HTR-8/SVneo (cell line): Measurements from ENCODE around the gene SPATA6L.
"Not testable (repeated sequence)": the region's sequence is repeated elsewhere in the genome, so short reads cannot be mapped to it uniquely, and the experiment has no call there.

ENCODE experiments used
- DNase-seq: peaks from one replicate; pipeline ENCODE4 v3.0.0; 2011; ENCODE audit warnings: low spot score, mixed read lengths; ENCODE audit not compliant: insufficient read length
- FAIRE-seq: peaks from 2 replicates; lab custom pipeline; 2011; peaks lifted over from hg19 to GRCh38; lab: Jason Lieb, UNC

SPATA6L gene

DNA sequence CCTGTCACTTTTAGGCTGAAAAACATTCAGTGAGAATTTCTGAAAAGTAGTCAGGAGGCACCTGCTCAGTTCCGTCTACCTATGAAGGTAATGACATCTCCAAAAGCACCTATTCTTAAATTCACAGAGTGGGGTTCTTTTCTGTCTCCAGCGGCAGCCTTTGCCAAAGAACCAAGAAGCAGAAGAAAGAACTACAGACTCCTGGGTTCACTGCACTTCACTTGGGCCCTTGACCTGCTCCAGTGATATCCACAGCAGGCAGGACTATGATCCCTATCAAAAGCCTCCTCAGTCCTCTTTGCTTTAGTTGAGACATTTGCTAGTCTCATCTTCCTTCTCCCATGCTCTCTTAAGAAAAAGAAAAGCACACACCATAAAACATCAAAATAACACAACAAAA, 23.9 kb downstream of the SPATA6L start:
- FAIRE-seq, result no peak
- DNase-seq, result no peak

DNA sequence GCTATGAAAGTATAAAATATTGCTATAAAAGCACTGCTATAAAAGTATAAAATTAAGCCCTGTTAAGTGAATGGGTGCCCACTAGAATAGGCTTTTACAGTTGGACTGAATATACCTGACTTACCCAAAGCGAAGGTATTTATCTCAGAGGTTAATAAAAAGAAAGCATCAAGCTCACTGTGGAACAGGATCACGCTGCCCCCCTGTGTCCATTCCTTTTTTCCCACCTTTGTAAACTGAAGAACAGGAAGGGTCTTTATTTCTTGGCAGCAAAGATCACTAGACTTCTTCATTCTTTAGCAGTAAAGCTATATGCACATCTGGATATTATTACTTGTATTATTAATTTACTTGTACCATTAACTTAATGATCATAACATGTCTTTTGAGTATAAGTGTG, 26.3 kb downstream of the SPATA6L start:
- FAIRE-seq (no peak), DNase-seq (peak; percentile 14)

DNA sequence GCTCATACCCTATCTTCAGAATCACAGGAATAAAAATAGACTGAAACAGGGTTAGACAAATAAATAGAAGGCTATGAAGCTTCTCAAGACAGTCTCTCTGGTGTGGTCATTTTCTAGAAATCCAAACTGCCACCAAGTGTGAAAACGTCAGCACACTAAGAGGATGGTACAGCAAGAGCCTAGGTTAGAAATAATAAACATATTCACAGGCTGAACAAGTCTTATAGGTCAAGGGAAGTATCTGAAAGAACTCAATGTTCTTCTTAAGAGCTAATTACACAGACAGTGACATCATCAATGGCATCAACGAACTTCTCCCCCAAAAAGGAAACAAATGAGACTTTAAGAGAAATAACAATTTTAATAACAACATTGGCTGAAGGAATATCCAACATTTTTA, 26.9 kb downstream of the SPATA6L start:
- DNase-seq, result no peak
- FAIRE-seq, result no peak

DNA sequence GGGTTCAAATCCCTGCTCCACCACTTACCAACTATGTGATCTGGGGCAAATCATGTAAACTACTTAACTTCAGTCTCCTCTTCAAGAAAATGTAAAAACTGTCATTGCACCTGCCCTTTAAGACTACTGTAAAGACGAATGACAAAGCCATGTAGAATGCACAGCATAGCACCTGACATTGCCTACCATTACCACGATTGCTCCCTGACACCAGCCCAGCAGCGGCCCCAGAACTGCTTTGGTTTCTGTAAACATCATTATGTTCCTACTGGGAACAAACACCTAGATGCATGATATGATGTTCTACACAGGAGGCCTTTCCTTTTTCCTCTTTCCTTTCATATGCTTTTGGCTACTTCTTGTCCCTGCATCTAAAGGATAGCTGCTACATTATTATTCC, 27.3 kb downstream of the SPATA6L start:
- DNase-seq (no peak), FAIRE-seq (no peak)

DNA sequence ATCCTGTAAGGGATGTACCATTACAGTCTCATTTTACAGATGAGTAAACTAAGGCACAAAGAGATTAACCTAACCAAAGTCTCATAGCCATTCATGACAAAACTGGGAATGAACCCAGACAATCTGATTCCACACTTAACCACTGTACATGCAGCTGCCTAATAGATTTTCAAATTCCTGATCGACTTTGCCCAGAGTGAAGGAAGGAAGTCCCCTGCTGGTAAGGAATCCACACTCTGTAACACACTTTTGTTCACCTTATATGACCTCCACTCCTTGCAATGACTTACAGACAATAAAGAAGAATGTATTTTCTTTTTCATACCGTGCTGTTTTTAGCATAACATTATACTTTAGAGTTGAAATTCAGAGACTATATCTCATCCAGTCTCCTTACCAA, 35.4 kb downstream of the SPATA6L start:
- DNase-seq (no peak), FAIRE-seq (no peak)

DNA sequence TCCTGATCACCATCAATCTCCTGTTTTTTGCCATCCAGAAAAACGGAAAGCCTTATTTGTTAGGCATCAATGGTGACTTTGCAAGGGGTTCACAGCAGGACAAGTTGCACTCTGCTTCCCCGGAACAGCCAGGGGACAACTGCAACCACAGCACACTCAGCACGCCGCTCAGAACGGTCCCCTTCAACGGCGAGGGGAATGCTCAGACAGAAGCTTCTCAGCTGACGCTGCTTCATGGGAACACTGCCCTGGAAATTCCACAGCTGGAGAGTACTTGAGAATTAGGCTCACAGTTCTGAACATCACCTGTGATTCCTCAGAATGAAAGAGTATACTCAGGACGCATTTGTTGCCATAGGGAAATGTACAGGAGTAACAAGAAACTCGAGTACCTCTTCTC, 44.3 kb downstream of the SPATA6L start:
- FAIRE-seq, result no peak

DNA sequence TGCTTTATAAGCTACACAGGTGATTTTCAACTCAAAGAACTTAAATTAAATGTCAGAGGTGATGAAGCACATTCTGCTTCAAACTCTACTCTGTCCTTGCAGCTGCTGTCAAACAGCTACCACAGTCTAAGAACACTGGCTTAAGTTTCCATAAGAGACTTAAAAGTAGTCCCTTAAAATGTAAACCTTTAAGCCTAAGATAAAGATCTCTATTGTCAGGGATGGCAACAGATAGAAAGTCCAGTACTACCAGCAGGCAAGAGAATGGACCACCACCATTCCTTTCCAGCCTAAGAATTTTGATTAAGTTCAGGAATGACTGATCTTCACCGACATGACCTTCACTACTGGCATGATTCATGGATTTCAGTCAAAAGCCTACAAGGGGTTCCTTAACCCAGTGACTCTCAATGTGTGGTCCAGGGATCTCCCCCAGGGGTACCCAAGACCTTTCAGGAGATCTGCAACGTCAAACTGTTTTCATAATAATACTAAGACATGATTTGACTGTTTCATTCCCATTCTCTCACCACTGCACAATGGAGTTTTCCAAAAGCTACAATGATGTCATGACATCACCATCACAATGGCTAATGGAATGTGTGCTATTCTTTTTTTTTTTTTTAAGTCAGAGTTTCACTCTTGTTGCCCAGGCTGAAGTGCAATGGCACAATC, 45.3 kb downstream of the SPATA6L start:
- FAIRE-seq, result no peak
- DNase-seq, result no peak

More for the DNA sequence above, 44.3 kb downstream of the SPATA6L start:
- DNase-seq, result no peak

DNA sequence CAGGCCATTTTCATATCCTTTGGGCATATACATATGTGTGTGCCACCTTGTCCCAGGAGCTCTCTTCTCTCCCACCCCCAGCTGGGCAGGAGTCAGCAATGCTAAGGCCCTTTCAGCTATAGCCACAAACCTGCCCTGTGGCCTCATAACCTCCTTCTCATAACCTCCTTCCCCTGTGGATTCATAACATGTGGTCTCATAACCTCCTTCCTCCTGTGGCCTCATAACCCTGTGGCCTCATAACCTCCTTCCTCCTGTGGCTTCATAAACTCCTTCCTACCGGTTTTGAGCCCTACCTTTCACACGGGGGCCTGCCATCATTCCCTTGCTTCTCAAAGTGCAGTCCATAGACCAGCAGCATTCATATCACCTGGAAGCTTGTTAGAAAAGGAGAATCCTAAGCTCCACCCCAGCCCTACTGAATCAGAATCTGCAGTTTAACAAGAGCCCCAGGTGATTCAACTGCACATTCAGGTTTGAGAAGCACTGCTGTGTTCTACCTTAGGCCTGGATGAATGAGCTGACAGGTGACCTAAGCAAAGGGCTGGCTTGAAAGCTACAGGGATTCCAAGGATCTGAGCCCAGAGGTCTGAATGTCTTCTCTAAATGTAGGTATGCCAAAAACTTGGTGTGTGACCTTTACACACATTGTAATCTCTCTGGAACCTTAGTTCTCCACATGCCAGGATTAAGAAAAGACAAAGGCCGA, 46.1 kb downstream of the SPATA6L start:
- DNase-seq (no peak), FAIRE-seq (no peak)

DNA sequence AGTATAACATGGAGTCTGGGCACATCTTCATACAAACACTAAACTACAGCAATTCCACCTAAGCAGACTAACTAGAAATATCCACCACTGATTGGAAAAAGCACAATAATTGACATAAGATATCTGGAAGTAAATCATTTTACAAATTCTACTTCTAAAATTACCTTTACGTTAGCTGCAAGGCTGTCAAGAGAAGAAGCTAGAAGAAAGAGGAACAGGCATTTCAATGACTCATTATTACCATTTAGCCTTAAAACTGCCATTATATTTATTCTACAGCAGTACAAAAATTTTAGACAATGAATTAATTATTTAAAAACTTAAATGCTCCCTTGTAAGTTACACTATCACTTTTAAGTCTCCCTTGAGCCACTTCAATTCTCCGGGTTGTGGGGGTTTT, 47.6 kb downstream of the SPATA6L start:
- FAIRE-seq (no peak), DNase-seq (no peak)

DNA sequence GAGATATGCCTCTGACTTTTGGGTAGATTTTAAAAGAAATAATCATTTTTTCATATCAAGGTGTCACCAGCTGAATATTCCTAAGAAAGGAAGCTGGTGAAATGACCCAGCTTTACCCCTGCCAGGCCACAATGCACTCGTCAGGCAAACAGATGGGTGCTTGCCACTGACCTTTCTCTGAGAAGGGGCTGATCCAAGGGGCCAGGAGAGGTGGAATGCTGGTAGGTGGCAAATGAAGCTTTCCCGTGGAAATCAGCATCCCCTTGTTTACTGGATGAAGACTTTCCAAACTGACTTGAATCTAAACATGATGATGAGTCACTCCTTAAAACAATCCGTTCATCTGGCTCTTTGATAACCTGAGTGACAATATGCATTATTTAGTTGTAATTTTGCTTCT, 48.5 kb downstream of the SPATA6L start:
- DNase-seq (no peak), FAIRE-seq (no peak)

DNA sequence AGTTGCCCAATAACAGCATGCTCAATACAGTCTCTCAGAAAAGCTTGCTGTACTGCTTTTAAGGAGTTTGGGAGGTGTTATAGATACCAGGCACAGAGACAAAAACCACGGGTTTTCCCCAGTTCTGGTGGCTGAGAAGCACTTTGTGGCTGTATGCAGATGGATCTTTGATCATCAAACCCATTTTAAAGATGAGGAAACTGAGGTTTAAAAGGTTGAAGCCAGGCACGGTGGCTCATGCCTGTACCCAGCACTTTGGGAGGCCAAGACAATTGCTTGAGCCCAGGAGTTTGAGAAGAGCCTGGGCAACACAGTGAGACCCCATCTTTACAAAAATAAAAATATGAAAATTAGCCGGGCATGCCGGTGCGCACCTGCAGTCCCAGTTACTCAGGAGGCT, 50.5 kb downstream of the SPATA6L start:
- DNase-seq, result no peak
- FAIRE-seq, result no peak

DNA sequence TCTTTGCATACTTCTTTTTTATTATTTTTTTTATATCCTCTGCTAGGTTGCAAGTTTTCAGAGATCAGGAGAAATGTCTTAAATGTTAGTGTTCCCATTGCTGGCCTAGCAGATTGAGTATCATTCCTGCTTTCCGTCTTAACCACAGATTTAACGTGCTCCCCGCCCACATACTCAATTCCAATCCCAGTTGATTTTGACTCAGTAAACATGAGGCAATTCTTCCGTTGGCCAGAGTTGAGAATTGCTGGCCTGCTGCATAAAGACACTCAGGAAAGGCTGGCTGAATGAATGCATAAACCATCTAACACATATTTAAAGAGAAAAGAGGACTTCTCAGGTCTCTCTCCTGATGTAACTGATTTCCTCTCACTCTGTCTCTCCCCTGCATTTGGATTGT, 51.0 kb downstream of the SPATA6L start:
- FAIRE-seq, result no peak
- no peak for DNase-seq

DNA sequence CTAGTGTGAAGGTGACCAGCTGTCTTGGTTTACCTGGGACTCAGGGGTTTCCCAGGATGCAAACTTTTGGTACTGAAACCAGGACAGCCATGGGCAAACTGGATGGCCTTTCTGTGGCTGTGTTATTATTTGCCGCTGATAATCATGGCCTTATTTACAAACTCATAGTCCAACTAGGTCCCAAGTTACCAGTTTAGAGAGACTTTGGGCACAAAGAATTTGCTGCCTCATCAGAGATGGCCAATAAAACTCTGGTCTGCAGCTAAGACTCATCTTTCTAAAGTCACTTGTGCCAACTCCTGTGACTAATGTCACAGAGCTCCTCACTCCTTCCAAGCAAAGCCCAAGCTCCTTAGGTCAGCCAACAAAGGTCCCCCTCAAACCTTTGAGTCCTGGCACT, 51.7 kb downstream of the SPATA6L start:
- FAIRE-seq (no peak), DNase-seq (no peak)

DNA sequence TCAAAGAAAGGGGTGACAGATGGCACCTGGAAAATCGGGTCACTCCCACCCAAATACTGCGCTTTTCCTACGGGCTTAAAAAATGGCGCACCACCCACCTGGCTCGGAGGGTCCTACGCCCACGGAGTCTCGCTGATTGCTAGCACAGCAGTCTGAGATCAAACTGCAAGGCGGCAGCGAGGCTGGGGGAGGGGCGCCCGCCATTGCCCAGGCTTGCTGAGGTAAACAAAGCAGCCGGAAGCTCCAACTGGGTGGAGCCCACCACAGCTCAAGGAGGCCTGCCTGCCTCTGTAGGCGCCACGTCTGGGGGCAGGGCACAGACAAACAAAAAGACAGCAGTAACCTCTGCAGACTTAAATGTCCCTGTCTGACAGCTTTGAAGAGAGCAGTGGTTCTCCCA, 60.2 kb downstream of the SPATA6L start:
- not testable (repeated sequence) for FAIRE-seq, DNase-seq

DNA sequence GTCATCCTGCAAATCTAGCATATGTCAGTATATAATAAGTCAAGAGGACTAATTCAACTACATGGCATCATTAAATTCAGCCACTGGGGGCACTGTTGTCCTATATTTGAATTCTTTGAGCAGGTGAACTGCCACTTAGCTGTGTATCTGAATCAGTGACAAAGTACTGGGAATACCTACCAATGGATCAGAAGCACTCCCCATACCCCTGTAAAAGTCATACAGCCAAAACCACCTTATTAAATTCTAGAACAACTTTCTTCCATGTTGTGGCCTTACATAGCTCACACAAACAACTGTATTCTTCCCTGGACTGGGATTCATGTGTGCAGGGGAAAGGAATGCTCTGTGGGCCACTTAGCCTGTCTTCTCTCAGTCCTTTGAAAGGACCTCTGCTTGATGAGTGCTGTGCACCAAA, 61.6 kb downstream of the SPATA6L start:
- FAIRE-seq (no peak), DNase-seq (peak; percentile 60)

DNA sequence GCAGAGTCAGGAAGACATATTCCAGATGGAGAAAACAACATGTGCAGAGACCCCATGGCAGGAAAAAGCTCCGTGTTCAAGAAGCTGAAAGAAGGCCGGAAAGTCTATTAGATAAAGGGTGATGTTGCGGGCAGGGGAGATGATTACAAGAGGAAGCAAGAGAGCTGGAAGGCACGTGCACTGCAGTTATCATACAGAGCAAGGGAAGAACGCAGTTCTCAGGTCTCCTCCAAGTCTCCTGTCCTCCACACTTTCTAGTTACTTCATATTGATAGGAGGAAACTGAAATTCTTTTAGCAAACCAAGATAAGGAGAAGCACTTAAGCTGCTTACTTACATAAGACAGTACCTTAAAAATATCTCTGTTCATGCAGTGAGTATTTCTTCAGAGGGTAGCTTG, 62.5 kb downstream of the SPATA6L start:
- FAIRE-seq (no peak), DNase-seq (no peak)

DNA sequence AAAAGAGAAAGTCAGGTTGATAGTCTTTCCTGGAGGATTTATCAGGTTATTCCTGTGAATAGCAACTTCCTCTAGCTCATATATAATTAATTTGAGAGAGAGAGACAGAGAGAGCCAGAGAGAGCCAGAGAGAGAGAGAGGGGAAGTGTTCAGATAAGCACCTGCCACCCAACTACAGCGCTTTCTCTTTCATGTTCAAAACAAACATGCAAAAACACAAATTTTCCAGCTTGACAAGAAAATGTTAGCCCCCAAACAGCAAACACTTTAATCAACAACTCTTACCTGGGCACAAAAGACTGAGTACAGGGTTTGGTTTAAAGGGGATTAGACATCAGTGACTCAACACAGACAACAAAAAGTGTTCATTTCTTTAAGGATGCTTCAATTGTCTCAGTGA, 65.9 kb downstream of the SPATA6L start:
- DNase-seq (no peak), FAIRE-seq (no peak)

DNA sequence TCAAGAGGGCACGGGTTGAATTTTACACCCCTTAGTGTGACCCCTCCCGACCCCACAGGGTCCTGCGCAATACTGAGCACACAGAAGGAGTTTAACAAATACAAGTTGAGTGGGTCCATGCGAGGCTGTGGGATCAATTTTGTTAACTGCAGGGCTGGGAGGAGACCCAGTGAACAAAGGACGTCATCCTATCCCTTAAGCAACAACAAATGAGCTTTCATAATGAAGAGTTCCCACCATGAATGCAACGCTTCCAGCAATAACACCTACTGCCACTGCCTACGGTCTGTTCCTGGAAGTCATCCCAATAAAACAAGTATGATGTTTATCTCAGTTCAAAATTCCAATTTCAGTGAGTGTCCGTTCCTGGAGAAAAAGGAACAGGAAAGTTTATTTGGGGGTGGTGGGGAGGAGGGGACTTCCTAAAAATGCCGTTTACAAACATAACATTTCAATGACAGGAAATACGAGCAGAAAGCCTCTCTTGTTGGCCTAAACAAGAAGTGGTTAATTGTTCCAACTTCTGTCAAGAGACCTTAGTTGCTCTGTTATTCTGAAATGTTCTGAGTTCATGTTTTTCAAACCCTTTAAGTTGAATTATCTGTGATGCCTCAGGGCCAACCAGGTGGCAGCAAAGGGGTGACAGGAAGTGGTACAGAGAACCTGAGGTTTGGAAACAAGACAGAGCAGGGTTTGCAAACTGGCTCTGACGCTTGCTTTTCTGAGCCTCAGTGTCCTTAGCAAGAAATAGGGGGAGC, 69.9 kb downstream of the SPATA6L start:
- FAIRE-seq, result no peak
- DNase-seq, result no peak

DNA sequence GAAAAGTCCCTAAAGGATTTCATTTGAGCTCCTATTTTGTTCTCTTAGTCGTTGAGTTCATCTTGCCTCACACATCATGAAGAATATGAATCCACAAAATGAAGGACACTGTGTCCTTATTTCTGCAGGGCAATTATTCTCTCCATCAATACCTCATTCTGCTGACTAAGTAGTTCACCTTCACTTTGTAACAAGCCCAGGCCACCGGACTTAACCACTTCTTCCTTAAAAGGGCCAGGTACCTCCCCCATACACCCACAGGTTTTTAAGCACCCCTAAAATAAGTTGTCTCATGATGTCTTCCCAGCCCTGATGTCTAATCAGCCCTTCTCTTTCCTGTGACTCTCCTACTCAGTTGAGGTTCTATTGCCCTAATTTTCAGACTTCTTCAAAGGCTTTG, 71.3 kb downstream of the SPATA6L start:
- DNase-seq, result no peak
- no peak for FAIRE-seq

DNA sequence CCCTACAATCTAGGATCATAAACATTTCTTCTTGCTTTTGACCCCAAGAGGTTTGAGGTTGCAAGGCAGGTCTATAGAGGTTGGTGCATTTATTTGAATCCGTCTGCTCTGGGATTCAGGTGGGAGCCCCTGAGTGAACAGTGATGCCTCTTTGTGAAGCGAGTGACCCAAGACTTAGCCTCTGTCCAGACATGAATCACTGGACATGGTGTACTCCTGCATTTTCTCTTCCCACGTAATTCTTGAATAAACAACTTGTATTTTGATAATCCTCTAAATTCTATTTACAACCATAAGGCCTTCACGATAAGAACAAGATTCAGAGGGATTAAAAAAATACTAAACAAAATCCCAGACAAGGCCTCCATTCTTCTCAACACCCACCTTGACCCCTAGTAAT, 71.7 kb downstream of the SPATA6L start:
- no peak for DNase-seq
- FAIRE-seq, result no peak

DNA sequence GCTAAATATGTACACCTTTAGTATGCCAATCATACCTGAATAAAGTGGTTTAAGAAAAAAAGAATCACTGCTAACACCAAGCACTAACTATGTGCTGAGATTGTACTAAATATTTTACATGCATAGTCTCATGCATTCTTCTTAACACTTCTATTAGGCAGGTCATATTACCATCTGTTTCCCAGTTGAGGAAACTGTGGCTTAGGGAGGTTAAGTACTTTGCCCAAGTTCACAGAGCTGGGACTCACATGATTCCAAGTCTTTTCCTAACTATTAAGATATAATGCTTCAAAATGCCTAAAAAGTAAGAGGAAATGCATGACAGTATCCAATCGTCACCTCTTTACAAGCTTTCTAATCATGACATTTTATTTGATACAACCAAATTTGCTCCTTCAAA, 73.4 kb downstream of the SPATA6L start:
- FAIRE-seq (no peak), DNase-seq (no peak)
